ENCODE data around the gene CLEC16A. TPM values are rescaled to one million over a fixed set of nuclear protein-coding genes. Genes with fewer than 3 reads are reported as not detected.

The CLEC16A gene
- polyA plus RNA-seq, 3 donors = 3.4 to 12.0 (median 5.8) TPM

DNA sequence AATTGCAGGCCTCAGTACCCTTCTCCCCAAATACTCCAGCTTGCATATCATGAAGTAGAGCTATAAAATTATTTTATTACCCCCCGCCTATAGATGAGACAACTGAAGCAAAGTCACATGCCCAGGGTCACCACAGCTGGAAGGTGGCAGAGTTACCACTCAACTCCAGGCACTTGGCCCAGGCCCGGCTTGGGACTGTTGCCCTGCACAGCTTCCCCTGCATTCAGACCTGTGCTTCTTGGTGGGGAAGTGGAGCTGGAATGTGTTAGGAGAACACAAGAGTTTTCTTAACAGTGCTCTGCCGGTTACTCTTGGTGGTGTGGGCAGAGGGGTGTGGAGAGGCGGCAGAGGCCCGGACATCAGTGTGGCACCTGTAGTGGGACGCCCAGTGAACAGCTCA is 162.4 kb downstream of the CLEC16A start:
- H3K9ac ChIP-seq (ENCODE audit: insufficient read depth, low read length, poor library complexity, severe bottlenecking) = no peak overlapping the region
- no peak overlapping the region for H3K4me3 ChIP-seq (replicated peaks in 1 of 3; ENCODE audit: low read depth in 2 of 3, low read length in 3 of 3)
- H2AFZ ChIP-seq (ENCODE audit: insufficient read depth, low read depth, low read length, poor library complexity, severe bottlenecking) = no peak overlapping the region
- DNase-seq = no peak
- no peaks in the 10 kb centered on the region for H3K27me3 ChIP-seq (ENCODE audit: control insufficient read depth in 2 of 2, insufficient read depth in 2 of 2, low read length in 2 of 2)
- peaks cover 14 to 15% of the 10 kb centered on the region in 2 donors for H3K9me3 ChIP-seq (replicated peaks in 1 of 2; ENCODE audit: control insufficient read depth in 1 of 2, insufficient read depth in 1 of 2, low read length in 2 of 2)
- no peak overlapping the region for H3K27ac Mint-ChIP-seq
- H3K27ac ChIP-seq (ENCODE audit: low read depth in 1 of 2, low read length in 2 of 2) = no peak overlapping the region
- no peak overlapping the region for H3K4me3 Mint-ChIP-seq
- no peak overlapping the region for H3K4me2 ChIP-seq (replicated peaks; ENCODE audit: extremely low read depth, low read length, poor library complexity, severe bottlenecking)
- no peaks in the 10 kb centered on the region for H4K20me1 ChIP-seq (ENCODE audit: insufficient read depth, low read length)
- no peaks in the 10 kb centered on the region for H3K79me2 ChIP-seq (ENCODE audit: insufficient read depth, low read length)
- WGBS (ENCODE audit: insufficient coverage) = 100% methylated on average over 1 of the region's 6 CpGs
- H3K36me3 ChIP-seq (replicated peaks in 1 of 2; ENCODE audit: control insufficient read depth in 1 of 2, insufficient read depth in 2 of 2, low read length in 2 of 2) = peaks cover 0 to 10% of the 10 kb centered on the region in 2 donors
- H3K4me1 ChIP-seq (ENCODE audit: control insufficient read depth in 1 of 2, insufficient read depth in 2 of 2, low read length in 2 of 2) = peaks cover 24 to 34% of the 10 kb centered on the region in 2 donors
- peaks cover 31% of the 10 kb centered on the region for H3K4me1 Mint-ChIP-seq
- peaks cover 6 to 14% (median 10%) of the 10 kb centered on the region in 7 donors for H3K9me3 Mint-ChIP-seq
- TF ChIP-seq, protein P1, sequence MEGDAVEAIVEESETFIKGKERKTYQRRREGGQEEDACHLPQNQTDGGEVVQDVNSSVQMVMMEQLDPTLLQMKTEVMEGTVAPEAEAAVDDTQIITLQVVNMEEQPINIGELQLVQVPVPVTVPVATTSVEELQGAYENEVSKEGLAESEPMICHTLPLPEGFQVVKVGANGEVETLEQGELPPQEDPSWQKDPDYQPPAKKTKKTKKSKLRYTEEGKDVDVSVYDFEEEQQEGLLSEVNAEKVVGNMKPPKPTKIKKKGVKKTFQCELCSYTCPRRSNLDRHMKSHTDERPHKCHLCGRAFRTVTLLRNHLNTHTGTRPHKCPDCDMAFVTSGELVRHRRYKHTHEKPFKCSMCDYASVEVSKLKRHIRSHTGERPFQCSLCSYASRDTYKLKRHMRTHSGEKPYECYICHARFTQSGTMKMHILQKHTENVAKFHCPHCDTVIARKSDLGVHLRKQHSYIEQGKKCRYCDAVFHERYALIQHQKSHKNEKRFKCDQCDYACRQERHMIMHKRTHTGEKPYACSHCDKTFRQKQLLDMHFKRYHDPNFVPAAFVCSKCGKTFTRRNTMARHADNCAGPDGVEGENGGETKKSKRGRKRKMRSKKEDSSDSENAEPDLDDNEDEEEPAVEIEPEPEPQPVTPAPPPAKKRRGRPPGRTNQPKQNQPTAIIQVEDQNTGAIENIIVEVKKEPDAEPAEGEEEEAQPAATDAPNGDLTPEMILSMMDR (IDR thresholded peaks at IDR 0.05) = no peak
- H3K27me3 Mint-ChIP-seq (ENCODE audit: low read depth in 3 of 3) = peaks cover 0 to 2% (median 2%) of the 10 kb centered on the region in 3 donors
- peaks cover 32 to 33% of the 10 kb centered on the region in 2 donors for H3K36me3 Mint-ChIP-seq
- intact Hi-C loops (cut with micrococcal nuclease) = no loop called here

DNA sequence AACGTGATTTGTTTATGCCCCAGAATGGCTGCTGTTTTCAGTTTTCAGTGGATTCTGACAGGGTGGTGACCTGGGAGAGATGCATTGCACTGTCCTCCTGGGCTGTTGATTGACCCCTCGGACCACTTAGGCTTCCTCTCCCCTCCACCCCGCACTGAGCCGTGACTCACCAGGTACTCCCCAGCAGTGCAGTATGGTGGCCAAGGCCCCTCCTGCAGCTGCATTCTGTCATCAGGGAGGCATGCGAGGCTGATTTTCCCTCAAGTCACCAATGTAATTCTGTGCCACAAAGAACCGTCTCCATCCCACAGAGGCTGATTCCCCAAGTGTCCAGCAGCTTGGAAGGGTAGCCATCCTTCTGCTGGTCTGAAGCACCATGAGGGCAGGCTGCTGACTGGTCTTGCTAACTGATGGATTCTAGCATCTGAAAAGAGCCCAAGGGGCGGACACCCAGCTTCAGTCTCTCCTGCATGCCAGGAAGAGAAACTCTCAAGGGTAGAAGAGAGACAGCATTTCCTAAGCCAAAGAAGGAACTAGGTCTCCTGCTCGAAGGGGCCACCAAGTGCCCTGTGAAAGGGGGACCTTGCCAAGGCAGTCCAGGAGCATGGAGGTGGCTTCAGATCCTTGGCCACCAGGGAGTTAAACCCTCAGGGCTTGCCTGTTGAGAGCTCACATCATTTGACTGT is 163.6 kb downstream of the CLEC16A start:
- H3K4me1 Mint-ChIP-seq = peaks cover 31% of the 10 kb centered on the region
- Histone ChIP-seq H3K79me2 (ENCODE audit: insufficient read depth, low read length) (no peaks in the 10 kb centered on the region), H3K36me3 (replicated peaks in 1 of 2; ENCODE audit: control insufficient read depth in 1 of 2, insufficient read depth in 2 of 2, low read length in 2 of 2) (peaks cover 0 to 10% of the 10 kb centered on the region in 2 donors), H3K9me3 (replicated peaks in 1 of 2; ENCODE audit: control insufficient read depth in 1 of 2, insufficient read depth in 1 of 2, low read length in 2 of 2) (peaks cover 14 to 15% of the 10 kb centered on the region in 2 donors), H3K4me2 (replicated peaks; ENCODE audit: extremely low read depth, low read length, poor library complexity, severe bottlenecking) (no peak overlapping the region), H4K20me1 (ENCODE audit: insufficient read depth, low read length) (peaks cover 3% of the 10 kb centered on the region), H3K4me1 (ENCODE audit: control insufficient read depth in 1 of 2, insufficient read depth in 2 of 2, low read length in 2 of 2) (peaks cover 24 to 34% of the 10 kb centered on the region in 2 donors), H3K4me3 (replicated peaks in 1 of 3; ENCODE audit: low read depth in 2 of 3, low read length in 3 of 3) (no peak overlapping the region), H3K27me3 (ENCODE audit: control insufficient read depth in 2 of 2, insufficient read depth in 2 of 2, low read length in 2 of 2) (no peaks in the 10 kb centered on the region), H3K9ac (ENCODE audit: insufficient read depth, low read length, poor library complexity, severe bottlenecking) (no peak overlapping the region), H2AFZ (ENCODE audit: insufficient read depth, low read depth, low read length, poor library complexity, severe bottlenecking) (no peak overlapping the region), H3K27ac (ENCODE audit: low read depth in 1 of 2, low read length in 2 of 2) (no peak overlapping the region)
- H3K27ac Mint-ChIP-seq = peak overlapping the region in 2 of 7 donors; percentile 41 to 43
- peaks cover 6 to 14% (median 10%) of the 10 kb centered on the region in 7 donors for H3K9me3 Mint-ChIP-seq
- H3K4me3 Mint-ChIP-seq = no peak overlapping the region
- no peak for DNase-seq
- intact Hi-C loops (cut with micrococcal nuclease) = no loop called here
- peaks cover 28 to 33% of the 10 kb centered on the region in 2 donors for H3K36me3 Mint-ChIP-seq
- 73% methylated on average over 5 of the region's 8 CpGs for WGBS (ENCODE audit: insufficient coverage)
- TF ChIP-seq, protein P1 (IDR thresholded peaks at IDR 0.05) = no peak
- H3K27me3 Mint-ChIP-seq (ENCODE audit: low read depth in 3 of 3) = peaks cover 0 to 2% (median 2%) of the 10 kb centered on the region in 3 donors

Measured in CD14-positive monocyte (primary cell).